ENCODE results near the gene SHANK2. TPM values are rescaled to one million over a fixed set of nuclear protein-coding genes. Genes with fewer than 3 reads are reported as not detected.

SHANK2 gene
- total RNA-seq, 6 donors from 2014 or later: 43.6 to 277 (median 75.5) TPM

GRCh38 chr11:71252770-71253730, 673 bp upstream of the SHANK2 start:
- 5 to 8% methylated on average over 14 to 34 of the region's 40 CpGs for WGBS, 2 donors
- Histone ChIP-seq H3K9me3 (no peaks in the 10 kb centered on the region), H3K27ac (peak overlapping the region; percentile 81 to 90 (median 86)), H3K36me3 (no peaks in the 10 kb centered on the region), H3K4me1 (peaks cover 14 to 43% (median 32%) of the 10 kb centered on the region in 4 donors), H3K27me3 (peaks cover 0 to 25% (median 11%) of the 10 kb centered on the region in 4 donors), H3K4me3 (peak overlapping the region in 3 of 4 donors; percentile 57 to 66 (median 59))
- peak; percentile 59 to 84 for ATAC-seq (ENCODE audit: low FRiP score in 2 of 2)
- TF ChIP-seq CTCF (IDR thresholded peaks at IDR 0.05): no peak
- TF ChIP-seq POLR2A (IDR thresholded peaks at IDR 0.05): peak in 2 of 4 donors; percentile 10 to 27
- TF ChIP-seq POLR2AphosphoS5 (IDR thresholded peaks at IDR 0.05): no peak
- peak in 1 of 2 donors; percentile 65 for DNase-seq

GRCh38 chr11:71251761-71252268, 562 bp downstream of the SHANK2 start:
- DNase-seq: peak; percentile 41 to 92
- Histone ChIP-seq H3K27me3 (peaks cover 0 to 25% (median 11%) of the 10 kb centered on the region in 4 donors), H3K27ac (peak overlapping the region; percentile 81 to 90 (median 86)), H3K36me3 (no peaks in the 10 kb centered on the region), H3K9me3 (no peaks in the 10 kb centered on the region), H3K4me1 (peaks cover 14 to 43% (median 32%) of the 10 kb centered on the region in 4 donors), H3K4me3 (peak overlapping the region; percentile 28 to 66 (median 58))
- WGBS, 2 donors: 0 to 5% methylated on average over 12 to 26 of the region's 59 CpGs
- peak in 1 of 2 donors; percentile 16 for ATAC-seq (ENCODE audit: low FRiP score in 2 of 2)
- TF ChIP-seq EP300 (IDR thresholded peaks at IDR 0.05): no peak
- peak; percentile 22 to 82 (median 66) for TF ChIP-seq CTCF (IDR thresholded peaks at IDR 0.05)
- no peak for TF ChIP-seq POLR2AphosphoS5 (IDR thresholded peaks at IDR 0.05)

- TF ChIP-seq POLR2A (IDR thresholded peaks at IDR 0.05): no peak
- TF ChIP-seq CTCF (IDR thresholded peaks at IDR 0.05): no peak
- no peak for TF ChIP-seq POLR2AphosphoS5 (IDR thresholded peaks at IDR 0.05)
- TF ChIP-seq EP300 (IDR thresholded peaks at IDR 0.05): no peak
- Histone ChIP-seq H3K4me3 (peak overlapping the region; percentile 19 to 66 (median 58)), H3K9me3 (no peaks in the 10 kb centered on the region), H3K27me3 (peaks cover 0 to 25% (median 11%) of the 10 kb centered on the region in 4 donors), H3K27ac (peak overlapping the region in 2 of 4 donors; percentile 86 to 87), H3K4me1 (peaks cover 14 to 43% (median 32%) of the 10 kb centered on the region in 4 donors), H3K36me3 (no peaks in the 10 kb centered on the region)
- ATAC-seq (ENCODE audit: low FRiP score in 2 of 2): no peak
- DNase-seq: peak; percentile 25 to 88
- 0% methylated on average over 7 to 27 of the region's 64 CpGs for WGBS, 2 donors
Measured at GRCh38 chr11:71251151-71251721, 1.1 kb downstream of the SHANK2 start.

GRCh38 chr11:71250523-71251150, 1.7 kb downstream of the SHANK2 start:
- H3K9me3 ChIP-seq: no peaks in the 10 kb centered on the region
- peak overlapping the region in 3 of 4 donors; percentile 57 to 66 (median 59) for H3K4me3 ChIP-seq
- peaks cover 0 to 25% (median 11%) of the 10 kb centered on the region in 4 donors for H3K27me3 ChIP-seq
- H3K36me3 ChIP-seq: no peaks in the 10 kb centered on the region
- WGBS, 2 donors: 24 to 28% methylated on average over 27 of the region's 27 CpGs
- DNase-seq (peak in 1 of 2 donors; percentile 18), ATAC-seq (ENCODE audit: low FRiP score in 2 of 2) (no peak)
- peaks cover 14 to 43% (median 30%) of the 10 kb centered on the region in 4 donors for H3K4me1 ChIP-seq
- no peak overlapping the region for H3K27ac ChIP-seq
- TF ChIP-seq EP300 (IDR thresholded peaks at IDR 0.05): no peak
- TF ChIP-seq POLR2AphosphoS5 (IDR thresholded peaks at IDR 0.05): no peak
- no peak for TF ChIP-seq CTCF (IDR thresholded peaks at IDR 0.05)
- TF ChIP-seq POLR2A (IDR thresholded peaks at IDR 0.05): no peak

All from upper lobe of left lung (tissue), 6 donors.